ENCODE data around the gene AKT1. TPM values are rescaled to one million over a fixed set of nuclear protein-coding genes. Genes with fewer than 3 reads are reported as not detected.

The AKT1 gene
- total and polyA plus RNA-seq, 2 experiments from 2014 or later: 19.2 to 78.7 TPM

DNA sequence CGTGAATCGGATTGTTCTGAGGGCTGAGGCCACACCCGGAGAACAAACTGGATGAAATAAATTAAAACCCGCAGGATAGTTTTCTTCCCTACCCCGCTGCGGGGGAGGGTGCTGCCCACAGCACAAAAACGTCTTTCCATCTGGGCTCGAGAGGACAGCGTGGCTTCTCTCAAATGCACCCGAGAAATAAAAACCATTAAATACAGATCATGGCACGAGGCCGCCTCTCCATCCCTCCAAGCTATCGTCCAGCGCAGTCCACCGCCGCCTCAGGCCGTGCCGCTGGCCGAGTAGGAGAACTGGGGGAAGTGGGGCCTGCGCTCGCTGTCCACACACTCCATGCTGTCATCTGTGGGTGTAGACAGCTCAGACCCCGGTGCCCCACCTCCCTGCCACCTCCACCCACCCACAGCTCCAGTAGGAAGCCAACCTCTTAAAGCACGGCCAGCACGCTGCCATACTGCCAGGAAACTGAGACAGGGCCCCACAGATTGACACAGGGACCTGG, 25.4 kb downstream of the AKT1 start:
- no peak overlapping the region for H3K27ac ChIP-seq (ENCODE audit: low read depth)
- H3K27ac Mint-ChIP-seq: no peak overlapping the region
- peaks cover 51% of the 10 kb centered on the region for H3K36me3 Mint-ChIP-seq (ENCODE audit: low read depth)

More for the DNA sequence above, 25.4 kb downstream of the AKT1 start:
- Histone ChIP-seq H3K9me2 (ENCODE audit: insufficient read depth) (no peaks in the 10 kb centered on the region; the same call in 1 of the 2 replicates), H3K36me3 (ENCODE audit: insufficient read depth) (0 out of 2 replicates have a peak, but pooled peaks cover 5% of the 10 kb centered on the region), H2AFZ (no peak overlapping the region), H3K79me2 (replicated peaks; ENCODE audit: insufficient read depth) (no peaks in the 10 kb centered on the region), H3K27me3 (ENCODE audit: insufficient read depth) (no peaks in the 10 kb centered on the region), H3K4me3 (no peak overlapping the region), H3K4me2 (no peak overlapping the region), H4K20me1 (replicated peaks; ENCODE audit: insufficient read depth) (no peaks in the 10 kb centered on the region), H3K4me1 (ENCODE audit: insufficient read depth) (peaks cover 11% of the 10 kb centered on the region), H3F3A (replicated peaks; ENCODE audit: low read depth) (peaks cover 9% of the 10 kb centered on the region; the same call in 1 of the 2 replicates)
- no peak for TF ChIP-seq POLR2AphosphoS5 (IDR thresholded peaks at IDR 0.05; ENCODE audit: low read depth)
- no peak for TF ChIP-seq NANOG (IDR thresholded peaks at IDR 0.05; ENCODE audit: borderline replicate concordance)
- TF ChIP-seq CREB1 (CRISPR knock-in tag; IDR thresholded peaks at IDR 0.05; ENCODE audit: low read depth): no peak
- TF ChIP-seq ZNF114 (CRISPR knock-in tag; IDR thresholded peaks at IDR 0.05): no peak
- TF ChIP-seq ZNF331 (CRISPR knock-in tag; IDR thresholded peaks at IDR 0.05; ENCODE audit: low read depth): no peak
- TF ChIP-seq, protein P1, sequence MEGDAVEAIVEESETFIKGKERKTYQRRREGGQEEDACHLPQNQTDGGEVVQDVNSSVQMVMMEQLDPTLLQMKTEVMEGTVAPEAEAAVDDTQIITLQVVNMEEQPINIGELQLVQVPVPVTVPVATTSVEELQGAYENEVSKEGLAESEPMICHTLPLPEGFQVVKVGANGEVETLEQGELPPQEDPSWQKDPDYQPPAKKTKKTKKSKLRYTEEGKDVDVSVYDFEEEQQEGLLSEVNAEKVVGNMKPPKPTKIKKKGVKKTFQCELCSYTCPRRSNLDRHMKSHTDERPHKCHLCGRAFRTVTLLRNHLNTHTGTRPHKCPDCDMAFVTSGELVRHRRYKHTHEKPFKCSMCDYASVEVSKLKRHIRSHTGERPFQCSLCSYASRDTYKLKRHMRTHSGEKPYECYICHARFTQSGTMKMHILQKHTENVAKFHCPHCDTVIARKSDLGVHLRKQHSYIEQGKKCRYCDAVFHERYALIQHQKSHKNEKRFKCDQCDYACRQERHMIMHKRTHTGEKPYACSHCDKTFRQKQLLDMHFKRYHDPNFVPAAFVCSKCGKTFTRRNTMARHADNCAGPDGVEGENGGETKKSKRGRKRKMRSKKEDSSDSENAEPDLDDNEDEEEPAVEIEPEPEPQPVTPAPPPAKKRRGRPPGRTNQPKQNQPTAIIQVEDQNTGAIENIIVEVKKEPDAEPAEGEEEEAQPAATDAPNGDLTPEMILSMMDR (conservative IDR thresholded peaks at IDR 0.05; ENCODE audit: low read depth in 2 of 2): no peak
- TF ChIP-seq EZH2phosphoT487 (IDR thresholded peaks at IDR 0.05; ENCODE audit: unreplicated experiment): no peak
- TF ChIP-seq, protein P2, sequence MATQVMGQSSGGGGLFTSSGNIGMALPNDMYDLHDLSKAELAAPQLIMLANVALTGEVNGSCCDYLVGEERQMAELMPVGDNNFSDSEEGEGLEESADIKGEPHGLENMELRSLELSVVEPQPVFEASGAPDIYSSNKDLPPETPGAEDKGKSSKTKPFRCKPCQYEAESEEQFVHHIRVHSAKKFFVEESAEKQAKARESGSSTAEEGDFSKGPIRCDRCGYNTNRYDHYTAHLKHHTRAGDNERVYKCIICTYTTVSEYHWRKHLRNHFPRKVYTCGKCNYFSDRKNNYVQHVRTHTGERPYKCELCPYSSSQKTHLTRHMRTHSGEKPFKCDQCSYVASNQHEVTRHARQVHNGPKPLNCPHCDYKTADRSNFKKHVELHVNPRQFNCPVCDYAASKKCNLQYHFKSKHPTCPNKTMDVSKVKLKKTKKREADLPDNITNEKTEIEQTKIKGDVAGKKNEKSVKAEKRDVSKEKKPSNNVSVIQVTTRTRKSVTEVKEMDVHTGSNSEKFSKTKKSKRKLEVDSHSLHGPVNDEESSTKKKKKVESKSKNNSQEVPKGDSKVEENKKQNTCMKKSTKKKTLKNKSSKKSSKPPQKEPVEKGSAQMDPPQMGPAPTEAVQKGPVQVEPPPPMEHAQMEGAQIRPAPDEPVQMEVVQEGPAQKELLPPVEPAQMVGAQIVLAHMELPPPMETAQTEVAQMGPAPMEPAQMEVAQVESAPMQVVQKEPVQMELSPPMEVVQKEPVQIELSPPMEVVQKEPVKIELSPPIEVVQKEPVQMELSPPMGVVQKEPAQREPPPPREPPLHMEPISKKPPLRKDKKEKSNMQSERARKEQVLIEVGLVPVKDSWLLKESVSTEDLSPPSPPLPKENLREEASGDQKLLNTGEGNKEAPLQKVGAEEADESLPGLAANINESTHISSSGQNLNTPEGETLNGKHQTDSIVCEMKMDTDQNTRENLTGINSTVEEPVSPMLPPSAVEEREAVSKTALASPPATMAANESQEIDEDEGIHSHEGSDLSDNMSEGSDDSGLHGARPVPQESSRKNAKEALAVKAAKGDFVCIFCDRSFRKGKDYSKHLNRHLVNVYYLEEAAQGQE (IDR thresholded peaks at IDR 0.05; ENCODE audit: unreplicated experiment): no peak
- TF ChIP-seq STAT1 (IDR thresholded peaks at IDR 0.05; ENCODE audit: unreplicated experiment): no peak
- no peak for TF ChIP-seq JUNB (IDR thresholded peaks at IDR 0.05; ENCODE audit: unreplicated experiment)
- TF ChIP-seq ETS1 (IDR thresholded peaks at IDR 0.05): no peak
- no peak for TF ChIP-seq ZNF462 (CRISPR knock-in tag; IDR thresholded peaks at IDR 0.05)
- no peak for TF ChIP-seq EZH2 (IDR thresholded peaks at IDR 0.05; ENCODE audit: low read depth, unreplicated experiment)
- ATAC-seq (no peak), DNase-seq (ENCODE audit: low spot score) (no peak)
- Mint-ChIP-seq H3K27me3 (ENCODE audit: insufficient read depth, low read depth, poor library complexity) (peaks cover 3% of the 10 kb centered on the region), H3K4me1 (peaks cover 17% of the 10 kb centered on the region), H3K4me3 (no peak overlapping the region), H3K9me3 (peaks cover 12% of the 10 kb centered on the region)

Measured in GM23338 (cell line).